Stimulated activated CD8-positive, alpha-beta memory T cell treated with anti-CD3 and anti-CD28 coated beads, Interleukin-2, amount 100 ng/mL, for 48 hours (primary cell): Measurements from ENCODE around the gene CMTM6.
"Not testable (repeated sequence)": the region's sequence is repeated elsewhere in the genome, so short reads cannot be mapped to it uniquely, and the experiment has no call there.

ENCODE experiments used
- DNase-seq, 2 donors: peaks; one replicate each; pipeline ENCODE4 v3.0.0-alpha.2; 2020; ENCODE audit warnings: low read depth in 2 of 2

Gene CMTM6

DNA sequence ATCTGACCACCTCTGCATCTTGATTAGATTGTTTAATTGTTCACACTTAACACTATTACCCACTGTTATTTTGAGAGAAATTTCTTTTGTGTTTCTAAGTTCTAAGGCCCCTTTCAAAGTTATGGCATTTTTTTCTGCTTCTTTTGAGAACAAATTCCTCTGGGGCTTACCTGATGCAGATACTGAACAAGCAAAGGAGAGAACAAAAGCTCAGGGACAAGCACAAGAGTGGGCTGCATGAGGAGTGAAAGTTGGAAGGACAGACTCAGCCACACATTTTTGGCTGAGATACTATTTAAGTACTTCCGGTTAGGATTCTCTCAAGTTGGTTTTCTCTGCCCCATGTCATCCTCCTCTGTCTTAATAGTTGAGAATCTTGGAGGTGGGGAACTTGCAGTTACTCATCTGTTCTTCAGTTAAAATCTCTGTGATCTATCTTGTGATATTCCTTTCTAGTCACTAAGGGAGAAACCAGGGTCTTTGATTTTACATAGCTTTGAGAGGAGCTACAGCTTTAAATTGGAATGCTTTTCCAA lies 54.7 kb downstream of the CMTM6 start:
- no peak for DNase-seq

DNA sequence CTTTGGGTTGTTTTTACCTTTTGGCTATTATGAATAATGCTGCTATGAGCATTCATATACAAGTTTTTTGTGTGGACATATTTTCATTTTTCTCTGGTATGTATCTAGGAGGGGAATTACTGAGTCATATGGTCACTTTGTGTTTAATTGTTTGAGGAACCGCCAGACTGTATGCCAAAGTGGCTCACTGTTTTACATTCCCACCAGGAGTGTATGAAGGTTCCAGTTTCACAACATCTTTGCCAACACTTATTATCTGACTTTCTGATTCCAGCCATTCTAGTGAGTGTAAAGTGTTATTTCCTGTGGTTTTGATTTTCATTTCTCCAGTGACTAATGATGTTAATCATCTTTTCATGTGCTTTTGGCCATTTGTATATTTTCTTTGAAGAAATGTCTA lies 59.2 kb downstream of the CMTM6 start:
- DNase-seq = no peak

DNA sequence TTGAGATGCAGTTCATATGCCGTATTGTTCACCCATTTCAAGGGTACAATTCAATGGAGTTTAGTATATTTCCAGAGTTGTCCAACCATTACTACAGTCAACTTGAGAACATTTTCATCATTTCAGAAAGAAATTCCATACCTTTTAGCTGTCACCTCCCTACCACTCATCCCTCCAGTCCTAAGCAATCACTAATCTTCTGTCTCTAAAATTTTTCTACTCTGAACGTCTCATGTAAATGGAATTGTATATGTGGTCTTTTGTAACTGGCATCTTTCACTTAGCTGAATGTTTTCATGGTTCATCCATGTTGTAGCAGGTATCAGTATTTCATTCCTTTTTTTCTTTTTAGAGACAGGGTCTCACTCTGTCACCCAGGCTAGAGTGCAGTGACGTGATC lies 59.9 kb downstream of the CMTM6 start:
- no peak for DNase-seq

DNA sequence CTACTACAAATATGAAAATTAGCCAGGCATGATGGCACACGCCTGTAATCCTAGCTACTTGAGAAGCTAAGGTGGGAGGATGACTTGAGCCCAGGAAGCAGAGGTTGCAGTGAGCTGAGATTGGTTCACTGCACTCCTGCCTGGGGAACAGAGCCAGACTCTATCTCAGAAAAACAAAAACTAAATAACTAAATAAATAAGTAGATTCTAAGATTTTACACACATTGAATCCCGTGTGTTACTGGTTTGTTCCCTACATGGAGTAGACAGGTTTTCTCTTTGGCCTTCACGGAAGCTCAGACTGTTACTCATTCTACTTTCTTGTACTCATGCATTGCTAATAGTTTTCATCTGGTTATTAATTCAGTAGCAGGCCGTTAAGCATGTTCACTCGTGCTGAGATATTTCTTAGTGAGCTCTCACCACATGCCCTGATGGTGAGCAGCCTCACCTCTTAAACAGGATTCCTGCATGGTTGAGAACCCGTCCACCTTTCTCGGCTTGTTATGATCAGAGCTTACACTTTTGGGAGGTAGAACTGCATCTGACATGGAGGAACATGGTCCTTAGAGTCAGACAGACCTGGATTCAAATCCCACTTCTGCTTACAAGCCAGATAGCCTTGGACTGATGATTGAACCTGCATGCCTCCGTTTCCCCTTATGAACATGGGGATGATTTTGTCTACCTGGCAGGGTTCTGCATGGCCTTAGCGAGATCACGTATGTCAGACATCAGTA lies 61.9 kb downstream of the CMTM6 start:
- no peak for DNase-seq

DNA sequence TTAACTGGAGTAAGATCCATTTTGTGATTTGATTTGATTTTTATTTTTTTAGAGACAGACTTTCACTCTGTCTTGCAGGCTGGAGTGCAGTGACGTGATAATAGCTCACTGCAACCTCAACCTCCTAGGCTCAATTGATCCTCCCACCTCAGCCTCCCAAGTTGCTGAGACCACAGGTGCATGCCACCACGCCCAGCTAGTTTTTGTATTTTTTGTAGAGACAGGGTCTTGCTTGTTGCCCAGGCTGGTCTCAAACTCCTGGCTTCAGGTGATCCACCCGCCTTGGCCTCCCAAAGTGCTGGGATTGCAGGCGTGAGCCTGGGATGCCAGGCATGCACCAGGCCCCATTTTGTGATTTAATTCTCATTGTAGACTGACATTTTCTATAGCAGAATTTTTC lies 63.2 kb downstream of the CMTM6 start:
- DNase-seq = not testable (repeated sequence)

DNA sequence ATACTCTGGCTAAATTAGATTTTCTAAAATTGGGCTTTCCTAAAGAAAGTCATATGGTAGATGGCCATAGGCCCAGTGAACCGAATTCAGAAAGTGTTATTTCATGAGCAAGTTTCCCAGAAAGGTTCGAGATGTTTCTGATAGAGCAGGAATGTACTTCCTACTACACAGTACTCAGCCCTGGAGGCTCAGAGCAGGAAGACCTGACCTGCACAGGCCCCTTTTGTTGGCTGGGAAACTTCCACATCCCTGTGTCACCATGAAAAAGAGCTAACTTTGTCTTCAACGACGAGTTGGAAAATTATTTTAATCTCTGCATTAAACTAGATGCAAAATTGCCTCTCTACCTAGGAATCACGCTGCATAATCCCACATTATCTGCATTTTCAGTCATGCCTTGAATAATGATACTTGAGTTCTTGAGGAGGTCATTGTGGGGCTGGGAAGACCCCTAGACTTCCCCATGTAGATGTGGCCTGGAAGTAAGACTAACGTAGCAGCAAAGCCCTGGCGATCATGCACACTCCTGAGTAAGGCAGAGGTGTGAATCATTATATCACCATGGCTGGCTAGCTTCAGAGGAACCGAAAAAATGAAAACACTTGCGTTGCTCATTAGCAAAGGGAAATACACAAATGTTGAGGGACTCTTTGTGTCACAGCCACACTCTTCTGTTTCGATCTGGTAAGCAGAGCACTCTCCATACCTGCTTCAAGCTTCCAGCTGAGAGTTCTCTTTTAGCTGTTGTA lies 63.9 kb downstream of the CMTM6 start:
- no peak for DNase-seq

DNA sequence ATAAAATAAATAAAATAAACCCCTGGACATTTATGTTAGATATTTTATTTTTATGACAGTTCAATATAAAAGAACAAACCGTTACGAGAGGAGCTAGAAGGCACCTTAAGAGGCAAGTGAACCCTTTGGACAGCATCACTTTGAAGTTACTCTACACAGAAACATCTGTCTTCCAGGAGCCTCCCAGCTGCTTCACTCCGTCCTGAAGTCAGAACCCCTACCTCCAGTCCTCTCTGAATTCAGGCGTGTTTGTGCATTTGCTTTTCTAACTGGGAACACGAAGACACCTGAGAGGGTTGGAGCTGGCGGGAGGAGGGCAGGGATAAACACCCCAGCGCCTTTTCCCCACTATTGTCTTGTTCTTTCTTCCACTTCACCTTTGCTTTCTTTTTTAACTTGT lies 64.8 kb downstream of the CMTM6 start:
- no peak for DNase-seq

DNA sequence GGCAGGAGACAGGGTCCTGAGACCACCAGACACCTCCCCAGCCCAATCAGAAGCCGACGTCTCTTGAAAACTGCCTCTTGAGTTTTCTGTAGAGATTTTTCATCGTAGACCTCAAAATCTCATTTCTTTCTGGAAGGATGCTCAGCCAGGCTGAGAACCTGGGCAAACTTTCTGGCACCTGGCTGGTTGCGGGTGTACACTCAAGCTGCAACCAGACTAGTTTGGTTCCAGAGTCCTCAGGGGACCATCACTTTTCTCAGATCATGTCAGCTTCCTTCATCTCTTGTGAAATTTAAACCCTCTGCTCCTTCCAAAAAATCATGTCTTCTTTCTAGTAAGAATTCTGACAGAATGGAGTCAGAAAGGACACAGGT lies 65.8 kb downstream of the CMTM6 start:
- DNase-seq = no peak

DNA sequence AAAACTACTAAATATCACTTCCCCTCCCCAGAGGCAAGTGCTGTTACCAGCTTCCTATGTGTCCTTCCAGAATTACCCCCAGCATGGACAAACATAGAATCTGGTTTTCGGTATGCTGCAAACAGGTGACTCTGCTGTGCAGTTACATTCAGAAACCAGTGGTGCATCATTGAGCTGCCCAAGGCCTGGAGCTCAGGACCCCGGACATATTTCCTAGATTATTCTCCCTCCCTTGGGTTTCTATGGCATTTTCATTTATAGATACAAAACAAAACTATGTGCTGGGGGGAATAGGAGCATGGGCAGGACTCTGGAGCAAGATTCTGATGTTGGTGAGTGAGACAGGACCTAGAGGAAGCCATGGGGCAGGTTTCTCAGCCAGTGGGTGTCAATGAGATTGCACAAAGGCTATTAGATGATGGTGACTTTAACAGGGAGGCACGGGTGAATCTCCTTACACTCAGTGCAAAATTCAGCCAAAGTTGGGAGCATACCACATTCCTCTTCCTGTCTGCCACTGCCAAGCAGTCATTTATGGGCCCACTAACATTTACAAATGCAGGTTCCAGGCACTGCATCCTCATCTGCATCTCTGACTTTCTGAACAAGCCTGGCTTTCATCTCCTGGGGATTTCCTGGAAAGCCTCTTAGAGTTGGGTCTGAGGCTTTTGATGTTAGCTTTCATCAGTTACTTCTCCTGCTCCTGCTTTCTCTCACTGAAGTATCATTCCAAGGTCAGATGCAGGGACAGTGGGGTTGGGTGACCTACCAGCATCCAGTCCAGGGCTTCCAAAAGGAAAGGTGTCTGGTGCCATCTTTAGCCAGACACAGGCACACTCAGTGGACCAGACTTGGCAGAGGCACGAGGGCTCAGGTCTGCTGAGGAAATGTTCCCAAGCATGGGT lies 66.5 kb downstream of the CMTM6 start:
- DNase-seq = no peak

DNA sequence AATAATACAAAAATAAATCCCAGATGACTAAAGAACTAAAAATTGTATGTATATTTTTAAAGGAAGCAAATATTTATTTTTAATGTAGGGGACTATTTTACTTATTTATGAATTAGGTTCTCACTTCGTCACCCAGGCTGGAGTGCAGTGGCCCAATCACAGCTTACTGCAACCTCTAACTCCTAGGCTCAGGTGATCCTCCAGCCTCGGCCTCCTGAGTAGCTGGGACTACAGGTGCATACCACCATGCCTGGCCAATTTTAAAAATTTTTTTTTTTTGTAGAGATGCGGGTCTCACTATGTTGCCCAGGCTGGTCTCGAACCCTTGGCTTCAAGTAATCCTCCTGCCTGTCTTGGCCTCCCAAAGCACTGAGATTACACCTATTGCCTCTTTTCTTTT lies 68.4 kb downstream of the CMTM6 start:
- no peak for DNase-seq

DNA sequence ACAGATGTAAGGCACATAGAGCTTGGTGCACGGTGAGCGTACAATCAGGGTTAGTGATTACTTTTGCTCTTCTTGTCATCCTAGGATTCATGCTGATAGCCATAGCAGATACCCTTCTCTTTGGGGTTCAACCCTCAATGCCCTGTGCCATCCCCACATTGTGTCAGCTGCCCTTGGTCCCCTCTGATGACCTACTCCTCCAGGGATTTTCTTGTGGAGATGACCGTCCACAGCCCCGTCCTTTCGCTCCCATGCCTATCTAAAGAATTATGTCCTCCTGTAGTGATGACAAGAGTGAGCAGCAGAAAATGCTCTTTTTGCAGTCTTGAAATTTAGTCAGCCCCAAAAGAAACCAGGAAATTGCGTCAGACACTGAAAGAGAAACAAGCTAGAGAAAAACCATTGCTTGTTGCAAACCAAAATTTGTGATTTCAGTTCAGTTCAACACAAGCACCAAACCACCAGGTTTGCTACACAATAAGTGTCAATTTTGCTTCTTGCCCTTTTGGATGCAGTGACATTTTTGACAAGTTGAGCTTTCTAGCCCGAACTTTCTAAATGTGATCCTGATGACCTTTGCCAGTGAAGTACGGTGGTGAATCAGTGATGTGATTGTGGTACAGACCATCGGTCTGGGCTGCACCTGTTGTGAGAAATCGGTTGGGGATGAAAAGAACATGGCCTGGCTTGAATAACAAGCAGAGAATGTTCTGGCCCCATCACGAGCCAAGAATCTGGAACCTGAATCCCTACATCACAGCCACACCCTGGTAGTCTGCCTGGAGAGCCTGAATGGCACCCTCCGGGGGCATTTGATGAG lies 69.7 kb downstream of the CMTM6 start:
- DNase-seq = no peak

DNA sequence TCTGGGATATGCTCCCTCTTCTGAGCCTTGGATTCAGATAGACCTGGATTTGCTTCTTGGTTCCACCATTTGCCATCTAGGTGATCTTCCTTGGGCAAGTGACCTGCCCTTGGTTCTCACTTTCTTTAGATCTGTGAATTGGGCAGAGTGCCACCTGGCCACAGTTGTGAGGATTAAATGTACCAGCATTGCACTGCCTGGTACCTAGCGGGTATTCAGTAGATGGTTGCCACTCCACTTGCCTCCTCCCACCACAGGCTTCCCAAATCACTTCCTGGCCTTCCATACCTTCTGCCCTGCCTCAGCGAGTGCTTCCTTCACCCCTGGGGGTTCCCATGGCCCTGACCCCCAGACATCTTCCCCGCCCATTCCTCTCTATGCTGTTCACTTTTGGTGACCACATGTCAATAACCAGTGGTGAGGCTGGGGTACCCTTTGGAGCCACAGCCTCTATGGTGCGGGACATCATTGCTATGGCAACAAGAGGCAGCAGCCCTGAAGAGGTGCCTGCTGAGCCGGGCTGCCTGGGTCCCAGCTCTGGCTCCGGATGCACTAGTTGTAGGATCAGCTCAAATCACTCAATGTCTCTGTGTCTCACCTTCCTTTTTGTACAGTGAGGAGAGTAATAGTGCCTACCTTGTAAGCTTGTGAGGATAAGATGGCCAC lies 70.5 kb downstream of the CMTM6 start:
- DNase-seq = no peak

DNA sequence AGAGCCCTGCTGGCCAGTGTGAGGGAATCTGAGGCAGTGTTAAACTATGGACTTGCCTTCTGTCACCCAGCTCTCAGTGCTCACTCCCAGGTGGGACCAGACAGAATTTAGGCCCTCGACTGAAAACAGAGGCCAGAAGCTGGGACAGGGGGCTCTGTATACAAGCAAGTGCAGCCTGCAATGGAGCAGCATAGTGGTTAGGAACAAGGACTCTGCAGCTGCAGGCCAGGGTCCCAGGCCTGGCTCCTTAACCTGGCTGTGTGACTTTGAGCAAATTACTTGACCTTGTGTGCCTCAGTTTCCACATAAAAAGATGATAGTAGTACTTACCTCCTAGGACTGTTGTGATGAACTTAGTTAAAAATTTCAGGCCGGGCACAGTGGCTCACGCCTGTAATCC lies 71.2 kb downstream of the CMTM6 start:
- DNase-seq = no peak
